Upper lobe of right lung (tissue), 1 donor: Measurements from ENCODE around the gene ALOX5. TPM values are rescaled to one million over a fixed set of nuclear protein-coding genes. Genes with fewer than 3 reads are reported as not detected.

Source experiments
- ATAC-seq: fragments of 200-7000 bp; cut with Tn5 transposase; one replicate; pipeline ENCODE4 v1.9.1; 2020; ENCODE audit warnings: mild to moderate bottlenecking, moderate library complexity
- DNase-seq: peaks from one replicate; pipeline ENCODE4 v3.0.0-alpha.2; 2020
- H3K27ac ChIP-seq: fragments of 200-600 bp; one replicate; pipeline ENCODE4 v1.8.0; 2022
- H3K27me3 ChIP-seq: fragments of 200-600 bp; one replicate; pipeline ENCODE4 v1.8.0; 2022; ENCODE audit warnings: mild to moderate bottlenecking
- H3K36me3 ChIP-seq: fragments of 200-600 bp; one replicate; pipeline ENCODE4 v1.8.0; 2022
- H3K4me1 ChIP-seq: fragments of 200-600 bp; one replicate; pipeline ENCODE4 v1.8.0; 2022
- H3K4me3 ChIP-seq: fragments of 200-600 bp; one replicate; pipeline ENCODE4 v1.8.0; 2022; ENCODE audit warnings: mild to moderate bottlenecking
- H3K9me3 ChIP-seq: fragments of 200-600 bp; one replicate; pipeline ENCODE4 v1.8.0; 2022
- CTCF ChIP-seq: fragments of 200-600 bp; IDR thresholded peaks from one replicate; pipeline ENCODE4 v1.8.0; 2022; ENCODE audit warnings: antibody characterized with exemption
- intact Hi-C: fragments of 100-400 bp; cut with DNase I; formaldehyde crosslinking; loops from one replicate; pipeline ENCODE4 v1.11.0; 2022
- total RNA-seq: library from RNA; stranded (reverse); fragmentation: NEBNext Ultra II Directional; extraction: Animal tissue kit (Norgen Biotek cat#: 25700); gene quantifications from one replicate; pipeline ENCODE4 v1.2.1, GENCODE V29; 2021
- donor health status: DM: no; HTN: yes; CAD: no; lungs with severe emphysema.

Gene ALOX5
- total RNA-seq, 1 donor from 2014 or later: 128 TPM

GRCh38 chr10:45428611-45429510 is 54.8 kb downstream of the ALOX5 start:
- no peak for ATAC-seq
- no peak overlapping the region for H3K27ac ChIP-seq
- peaks cover 12% of the 10 kb centered on the region for H3K4me1 ChIP-seq
- DNase-seq: peak; percentile 48
- H3K36me3 ChIP-seq: no peaks in the 10 kb centered on the region
- intact Hi-C loops: no loop called here
- no peak for TF ChIP-seq CTCF
- no peak overlapping the region for H3K4me3 ChIP-seq
- H3K9me3 ChIP-seq: no peaks in the 10 kb centered on the region
- H3K27me3 ChIP-seq: peaks cover 23% of the 10 kb centered on the region

- Histone ChIP-seq H3K36me3 (no peaks in the 10 kb centered on the region), H3K4me1 (peaks cover 12% of the 10 kb centered on the region), H3K27me3 (peaks cover 23% of the 10 kb centered on the region), H3K4me3 (no peak overlapping the region), H3K9me3 (no peaks in the 10 kb centered on the region), H3K27ac (no peak overlapping the region)
- TF ChIP-seq CTCF: no peak
- ATAC-seq (no peak), DNase-seq (no peak)
- intact Hi-C loops: no loop called here
Measured at GRCh38 chr10:45429790-45430189, 55.8 kb downstream of the ALOX5 start.

GRCh38 chr10:45432113-45432512 is 58.1 kb downstream of the ALOX5 start:
- H3K27ac ChIP-seq: no peak overlapping the region
- no peak for ATAC-seq
- no peak for TF ChIP-seq CTCF

GRCh38 chr10:45432700-45433472 is 58.9 kb downstream of the ALOX5 start:
- H3K4me3 ChIP-seq: no peak overlapping the region

More at GRCh38 chr10:45432113-45432512, 58.1 kb downstream of the ALOX5 start:
- Histone ChIP-seq H3K36me3 (no peaks in the 10 kb centered on the region), H3K4me1 (no peaks in the 10 kb centered on the region), H3K27me3 (peaks cover 23% of the 10 kb centered on the region), H3K4me3 (no peak overlapping the region), H3K9me3 (no peaks in the 10 kb centered on the region)
- DNase-seq: no peak
- intact Hi-C loops: no loop called here

More at GRCh38 chr10:45432700-45433472, 58.9 kb downstream of the ALOX5 start:
- no peaks in the 10 kb centered on the region for H3K36me3 ChIP-seq
- intact Hi-C loops: no loop called here
- no peak for TF ChIP-seq CTCF
- no peak for DNase-seq
- peaks cover 18% of the 10 kb centered on the region for H3K27me3 ChIP-seq
- H3K27ac ChIP-seq: no peak overlapping the region
- no peak for ATAC-seq
- H3K9me3 ChIP-seq: no peaks in the 10 kb centered on the region
- H3K4me1 ChIP-seq: no peaks in the 10 kb centered on the region
